ENCODE results near the gene DIPK1B.

DNA sequence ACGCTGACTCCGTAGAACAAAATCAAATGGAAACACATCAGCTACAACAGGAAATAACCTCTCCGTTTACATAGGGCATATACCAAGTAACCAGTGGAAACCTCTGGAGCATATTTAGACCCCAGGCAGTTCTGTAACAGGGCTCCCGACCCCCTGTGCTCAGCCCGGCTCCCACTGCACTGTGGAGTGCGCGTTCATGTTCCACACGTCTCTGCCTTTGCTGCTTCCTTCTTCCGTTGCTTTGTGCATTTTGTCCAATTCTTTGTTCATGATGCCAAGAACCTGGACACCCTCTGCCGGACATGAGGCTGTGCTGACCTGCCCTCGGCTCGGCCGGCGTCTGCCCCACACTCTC, 19.3 kb upstream of the DIPK1B start:
- TF ChIP-seq, protein P1, sequence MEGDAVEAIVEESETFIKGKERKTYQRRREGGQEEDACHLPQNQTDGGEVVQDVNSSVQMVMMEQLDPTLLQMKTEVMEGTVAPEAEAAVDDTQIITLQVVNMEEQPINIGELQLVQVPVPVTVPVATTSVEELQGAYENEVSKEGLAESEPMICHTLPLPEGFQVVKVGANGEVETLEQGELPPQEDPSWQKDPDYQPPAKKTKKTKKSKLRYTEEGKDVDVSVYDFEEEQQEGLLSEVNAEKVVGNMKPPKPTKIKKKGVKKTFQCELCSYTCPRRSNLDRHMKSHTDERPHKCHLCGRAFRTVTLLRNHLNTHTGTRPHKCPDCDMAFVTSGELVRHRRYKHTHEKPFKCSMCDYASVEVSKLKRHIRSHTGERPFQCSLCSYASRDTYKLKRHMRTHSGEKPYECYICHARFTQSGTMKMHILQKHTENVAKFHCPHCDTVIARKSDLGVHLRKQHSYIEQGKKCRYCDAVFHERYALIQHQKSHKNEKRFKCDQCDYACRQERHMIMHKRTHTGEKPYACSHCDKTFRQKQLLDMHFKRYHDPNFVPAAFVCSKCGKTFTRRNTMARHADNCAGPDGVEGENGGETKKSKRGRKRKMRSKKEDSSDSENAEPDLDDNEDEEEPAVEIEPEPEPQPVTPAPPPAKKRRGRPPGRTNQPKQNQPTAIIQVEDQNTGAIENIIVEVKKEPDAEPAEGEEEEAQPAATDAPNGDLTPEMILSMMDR (IDR thresholded peaks at IDR 0.05) = no peak
- no peak for TF ChIP-seq POLR2A (IDR thresholded peaks at IDR 0.05)
